HT-29 (cell line): ENCODE results near the gene PRR14L. TPM values are rescaled to one million over a fixed set of nuclear protein-coding genes. Genes with fewer than 3 reads are reported as not detected.
"Not testable (repeated sequence)": the region's sequence is repeated elsewhere in the genome, so short reads cannot be mapped to it uniquely, and the experiment has no call there.

Experiments used
- DNase-seq: peaks from one replicate; pipeline ENCODE4 v3.0.0-alpha.2; 2015; ENCODE audit warnings: low spot score
- total RNA-seq: library from RNA; depleted of rRNA; stranded (reverse); fragments of >200 nt; shearing (Covaris generic); gene quantifications from 2 replicates; pipeline ENCODE4 v1.2.3, GENCODE V29; 2014

PRR14L gene
- total RNA-seq, 1 experiment from 2014 or later = 5.3 TPM

DNA sequence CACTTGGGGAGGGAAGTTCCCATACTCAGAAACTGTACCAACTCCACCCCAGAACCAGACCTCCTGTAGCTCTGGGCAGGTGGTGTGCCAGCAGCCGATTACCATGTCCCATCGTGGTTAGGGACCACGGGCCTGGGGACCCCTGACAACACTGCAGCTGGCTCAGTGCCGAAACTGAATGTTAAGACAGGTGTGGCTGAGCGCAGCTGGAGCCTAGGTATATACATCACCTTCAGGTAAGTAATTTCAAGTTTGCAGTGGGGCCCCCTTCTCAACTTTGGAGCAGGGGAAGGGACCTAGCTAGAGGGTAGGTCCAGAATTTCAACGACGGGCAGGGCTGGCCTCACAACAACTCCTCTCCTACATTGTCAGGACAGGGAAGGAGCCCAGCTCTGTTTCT lies 67.2 kb downstream of the PRR14L start:
- DNase-seq = no peak

GRCh38 chr22:31681349-31682345 lies 68.3 kb downstream of the PRR14L start:
- DNase-seq = no peak

GRCh38 chr22:31680861-31681341 lies 69.0 kb downstream of the PRR14L start:
- no peak for DNase-seq

- DNase-seq = no peak
These were observed 71.2 kb downstream of the PRR14L start for GRCh38 chr22:31678748-31679147.

- peak; percentile 91 for DNase-seq
These were observed 73.2 kb downstream of the PRR14L start for GRCh38 chr22:31676700-31677099.

DNA sequence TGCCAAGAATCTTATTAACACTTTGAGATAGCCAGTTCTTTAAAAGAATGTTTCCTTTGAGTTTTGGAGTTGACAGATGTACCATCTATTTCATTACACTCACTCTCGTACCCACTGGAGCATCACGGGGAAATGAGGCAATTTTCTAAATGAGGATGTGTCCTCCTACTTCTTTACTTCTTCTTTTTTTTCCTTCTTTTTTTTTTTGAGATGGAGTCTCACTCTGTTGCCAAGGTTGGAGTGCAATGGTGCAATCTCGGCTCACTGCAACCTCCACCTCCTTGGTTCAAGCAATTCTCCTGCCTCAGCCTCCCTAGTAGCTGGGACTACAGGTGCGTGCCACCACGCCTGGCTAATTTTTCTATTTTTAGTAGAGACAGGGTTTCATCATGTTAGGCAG lies 75.7 kb downstream of the PRR14L start:
- not testable (repeated sequence) for DNase-seq

DNA sequence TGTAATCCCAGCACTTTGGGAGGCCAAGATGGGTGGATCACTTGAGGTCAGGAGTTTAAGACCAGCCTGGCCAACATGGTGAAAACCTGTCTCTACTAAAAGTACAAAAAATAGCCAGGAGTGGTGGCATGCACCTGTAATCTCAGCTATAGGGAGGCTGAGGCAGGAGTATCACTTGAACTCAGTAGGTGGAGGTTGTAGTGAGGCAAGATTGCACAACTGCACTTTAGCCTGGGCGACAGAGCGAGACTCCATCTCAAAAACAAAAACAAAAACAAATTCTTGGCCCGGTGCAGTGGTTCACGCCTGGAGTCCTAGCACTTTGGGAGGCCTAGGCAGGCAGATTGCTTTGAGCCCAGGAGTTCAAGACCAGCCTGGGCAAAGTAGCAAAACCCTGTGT lies 81.1 kb downstream of the PRR14L start:
- not testable (repeated sequence) for DNase-seq

DNA sequence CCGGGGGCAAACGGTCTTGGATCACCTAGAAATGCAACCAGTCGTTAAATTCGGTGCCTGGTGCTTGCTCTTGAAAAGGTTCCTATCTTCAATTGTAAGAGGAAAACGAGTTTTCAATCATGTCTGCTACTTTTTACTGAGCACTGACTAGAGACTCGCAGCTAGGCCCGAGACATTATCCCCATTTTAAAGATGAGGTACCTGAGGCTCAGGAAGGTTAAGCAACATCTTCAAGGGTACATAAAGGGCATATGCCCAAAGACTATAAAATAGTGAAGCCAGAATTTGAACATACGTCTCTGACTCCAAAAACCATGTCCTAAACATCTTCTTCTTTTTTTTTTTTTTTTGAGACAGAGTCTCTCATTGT lies 87.3 kb downstream of the PRR14L start:
- no peak for DNase-seq

DNA sequence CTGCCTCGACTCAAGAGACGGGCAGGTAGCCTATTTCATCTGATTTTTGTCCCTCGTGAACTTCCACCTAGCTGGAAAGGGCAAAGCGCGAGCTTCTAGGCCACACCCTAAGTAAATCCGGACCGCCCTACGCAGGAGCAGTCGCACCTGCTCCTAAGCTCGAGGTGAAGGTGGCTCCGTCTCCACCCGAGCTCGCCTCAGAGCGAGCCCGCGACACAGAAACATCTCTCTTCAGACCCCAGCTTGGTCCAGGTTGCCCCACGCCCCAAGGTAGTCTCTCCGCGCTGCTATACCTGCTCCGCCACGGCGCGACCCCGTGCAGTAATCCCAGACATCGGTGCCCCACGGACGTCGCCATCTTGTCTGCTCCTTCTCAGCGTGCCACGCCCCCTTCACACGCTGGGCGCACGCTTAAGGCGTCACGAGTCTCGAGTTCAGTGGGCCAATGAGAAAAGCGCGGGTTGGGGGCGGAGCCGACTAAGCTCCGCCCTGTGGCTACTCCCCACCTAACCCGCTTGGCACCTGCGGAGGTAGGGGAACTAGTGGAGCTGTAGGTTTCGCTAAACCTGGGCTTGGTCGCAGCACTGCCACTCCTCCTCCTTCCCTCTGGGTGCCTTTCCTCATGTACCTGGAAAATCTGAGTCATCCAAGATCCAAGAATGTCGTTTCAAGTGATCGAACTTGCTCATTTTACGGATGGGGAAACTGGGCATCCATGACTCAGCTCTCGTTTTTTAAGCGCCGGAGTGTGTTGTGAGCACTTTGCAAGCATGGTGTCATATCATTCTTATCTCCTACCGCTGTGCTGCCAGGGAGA lies 87.9 kb downstream of the PRR14L start, which contains the start of gene PISD:
Gene PISD (minus strand): TSS at position 365 of the 817 bp plus-strand sequence. CDS start 7 bp downstream, at position 358.
- DNase-seq = peak; percentile 98

- peak; percentile 36 for DNase-seq
These were observed 89.0 kb downstream of the PRR14L start for GRCh38 chr22:31660860-31661341.

DNA sequence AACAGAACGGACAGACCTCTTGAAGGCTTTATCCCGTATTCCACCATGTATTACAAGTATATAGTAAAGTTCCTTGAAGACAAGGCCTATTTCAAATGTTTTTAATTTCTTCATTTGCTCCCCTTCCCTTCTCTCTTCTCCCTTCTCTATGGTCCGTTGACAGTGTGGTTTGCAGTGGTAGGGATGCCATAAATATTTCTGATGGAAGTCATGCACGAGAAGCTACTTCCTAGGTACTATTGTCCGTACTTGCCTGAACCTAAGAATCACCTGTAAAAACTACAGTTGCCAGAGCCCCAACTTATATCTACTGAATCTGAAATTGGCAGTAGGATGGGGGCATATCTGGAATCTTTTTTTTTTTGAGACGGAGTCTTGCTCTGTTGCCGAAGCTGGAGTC lies 90.7 kb downstream of the PRR14L start:
- DNase-seq = no peak

DNA sequence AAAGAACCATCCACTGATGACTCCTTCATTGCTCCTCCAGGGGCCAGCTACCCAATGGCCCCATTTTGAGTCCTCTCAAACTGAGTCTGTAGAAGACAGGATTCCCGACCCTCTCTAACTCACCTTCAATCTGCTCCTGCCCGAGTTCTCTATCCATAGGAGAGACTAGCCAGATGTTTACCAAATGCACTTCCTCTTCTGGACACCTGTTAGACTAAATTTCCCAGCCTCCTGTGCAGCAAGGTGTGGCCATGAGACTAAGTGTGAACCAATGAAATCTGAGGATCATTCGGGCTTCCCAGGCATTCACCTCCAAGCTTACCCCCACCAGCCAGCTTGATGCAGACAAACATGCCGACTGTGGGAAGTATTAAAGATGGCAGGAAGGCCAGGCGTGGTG lies 95.5 kb downstream of the PRR14L start:
- no peak for DNase-seq

GRCh38 chr22:31653944-31654343 lies 96.0 kb downstream of the PRR14L start:
- DNase-seq = no peak

- no peak for DNase-seq
These were observed 96.8 kb downstream of the PRR14L start for GRCh38 chr22:31652911-31653684.

DNA sequence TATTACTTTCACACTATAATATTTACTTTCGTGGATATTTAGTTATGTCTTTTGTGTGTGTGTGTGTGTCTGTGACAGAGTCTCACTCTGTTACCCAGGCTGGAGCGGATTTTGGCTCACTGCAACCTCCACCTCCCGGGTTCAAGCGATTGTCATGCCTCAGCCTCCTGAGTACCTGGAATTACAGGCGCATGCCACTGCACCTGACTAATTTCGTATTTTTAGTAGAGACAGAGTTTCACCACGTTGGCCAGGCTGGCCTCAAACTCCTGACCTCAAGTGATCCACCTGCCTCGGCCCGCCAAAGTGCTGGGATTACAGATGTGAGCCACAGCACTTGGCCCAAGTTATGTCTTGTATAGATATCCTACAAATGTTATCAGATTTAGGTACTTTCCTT lies 97.8 kb downstream of the PRR14L start:
- no peak for DNase-seq

GRCh38 chr22:31651664-31652063 lies 98.3 kb downstream of the PRR14L start:
- no peak for DNase-seq

GRCh38 chr22:31650391-31650790 lies 99.5 kb downstream of the PRR14L start:
- no peak for DNase-seq

- no peak for DNase-seq
These were observed 102.2 kb downstream of the PRR14L start for GRCh38 chr22:31647523-31648320.

DNA sequence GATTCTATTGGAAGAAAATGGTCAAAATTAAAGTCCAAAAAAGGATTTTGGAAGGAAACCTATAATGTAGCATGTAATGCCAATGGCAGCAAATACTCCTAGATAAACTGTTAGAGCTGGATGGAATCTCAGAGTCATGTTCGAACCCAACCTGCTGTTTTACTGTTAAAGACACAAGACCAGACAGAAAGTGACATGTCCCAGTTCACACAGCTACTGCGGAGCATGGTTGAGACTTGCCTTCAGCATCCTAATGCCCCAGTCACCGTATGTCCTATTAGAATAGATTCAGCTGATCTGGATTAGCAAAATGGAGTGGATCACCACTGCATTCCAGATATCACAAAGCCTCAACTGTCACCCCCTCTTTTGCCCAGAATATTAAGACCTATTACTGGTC lies 102.9 kb downstream of the PRR14L start:
- DNase-seq = no peak
